ENCODE data around the gene DCDC2C.

DNA sequence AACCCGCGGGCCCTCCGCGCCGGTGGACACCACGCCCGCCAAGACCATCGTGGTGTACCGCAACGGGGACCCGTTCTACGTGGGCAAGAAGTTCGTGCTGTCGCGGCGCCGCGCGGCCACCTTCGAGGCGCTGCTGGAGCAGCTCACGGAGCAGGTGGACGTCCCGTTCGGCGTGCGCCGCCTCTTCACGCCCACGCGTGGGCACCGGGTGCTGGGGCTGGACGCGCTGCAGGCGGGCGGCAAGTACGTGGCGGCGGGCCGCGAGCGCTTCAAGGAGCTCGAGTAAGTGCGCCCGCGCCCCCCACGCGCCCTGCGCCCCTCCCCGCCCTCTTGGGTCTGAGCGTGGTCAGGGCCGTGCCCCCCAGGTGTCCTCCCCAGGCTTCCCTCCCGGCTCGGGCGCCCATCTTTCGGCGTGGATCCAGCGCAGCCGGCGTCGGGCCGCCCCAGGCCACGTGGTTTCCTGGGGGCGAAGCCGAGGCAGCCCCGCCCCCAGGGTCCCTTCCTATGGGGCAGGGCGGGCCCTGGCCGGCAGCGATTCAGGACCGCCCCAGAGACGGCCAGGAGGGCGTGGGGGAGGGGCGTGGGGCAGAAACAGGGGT lies 481 bp downstream of the DCDC2C start:
- TF ChIP-seq CTCF (IDR thresholded peaks at IDR 0.05; ENCODE audit: low read depth, low read length) (no peak), EZH2phosphoT487 (IDR thresholded peaks at IDR 0.05; ENCODE audit: low read depth) (no peak)
